NCI-H146 (cell line): ENCODE measurements around the gene NSUN6.
"Not testable (repeated sequence)": the region's sequence is repeated elsewhere in the genome, so short reads cannot be mapped to it uniquely, and the experiment has no call there.

Source experiments
- DNase-seq: peaks from one replicate; lab custom pipeline; 2025; lab: John Stamatoyannopoulos, UW

The NSUN6 gene

DNA sequence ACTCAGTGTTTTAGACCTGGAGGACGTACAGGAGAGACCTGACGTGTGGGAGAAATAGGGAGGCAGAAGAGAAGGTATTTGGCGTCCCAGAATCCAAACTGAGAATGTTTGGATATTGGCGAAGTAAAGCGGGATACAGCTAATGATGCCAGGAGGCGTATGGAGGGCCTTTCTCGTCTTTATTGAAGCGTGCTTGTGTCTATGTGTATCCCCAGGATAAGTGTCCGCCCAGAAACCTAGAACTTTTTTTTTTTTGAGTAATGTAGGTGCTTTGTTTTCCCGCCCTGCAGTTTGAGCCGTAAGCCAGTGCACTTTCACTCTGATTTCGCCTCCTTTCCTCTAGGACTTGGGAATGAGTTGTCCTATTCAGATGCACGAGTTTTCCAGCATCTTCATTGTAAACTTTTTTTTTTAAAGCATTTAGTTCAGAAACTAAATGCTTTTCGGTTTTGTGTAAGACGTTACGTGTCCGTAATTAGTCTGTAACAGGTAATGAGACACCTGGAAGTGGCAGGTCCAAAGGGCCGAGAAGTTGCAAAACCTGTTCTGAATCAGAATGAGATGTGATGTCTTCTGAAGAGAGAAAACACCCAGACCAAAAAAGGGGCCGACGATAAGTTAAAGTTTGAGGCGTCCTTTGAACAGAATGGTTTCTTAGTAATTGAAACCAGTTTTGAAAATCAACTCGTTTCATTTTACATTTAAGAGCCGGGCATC, 8.6 kb upstream of the NSUN6 start:
- DNase-seq, result peak; percentile 77

DNA sequence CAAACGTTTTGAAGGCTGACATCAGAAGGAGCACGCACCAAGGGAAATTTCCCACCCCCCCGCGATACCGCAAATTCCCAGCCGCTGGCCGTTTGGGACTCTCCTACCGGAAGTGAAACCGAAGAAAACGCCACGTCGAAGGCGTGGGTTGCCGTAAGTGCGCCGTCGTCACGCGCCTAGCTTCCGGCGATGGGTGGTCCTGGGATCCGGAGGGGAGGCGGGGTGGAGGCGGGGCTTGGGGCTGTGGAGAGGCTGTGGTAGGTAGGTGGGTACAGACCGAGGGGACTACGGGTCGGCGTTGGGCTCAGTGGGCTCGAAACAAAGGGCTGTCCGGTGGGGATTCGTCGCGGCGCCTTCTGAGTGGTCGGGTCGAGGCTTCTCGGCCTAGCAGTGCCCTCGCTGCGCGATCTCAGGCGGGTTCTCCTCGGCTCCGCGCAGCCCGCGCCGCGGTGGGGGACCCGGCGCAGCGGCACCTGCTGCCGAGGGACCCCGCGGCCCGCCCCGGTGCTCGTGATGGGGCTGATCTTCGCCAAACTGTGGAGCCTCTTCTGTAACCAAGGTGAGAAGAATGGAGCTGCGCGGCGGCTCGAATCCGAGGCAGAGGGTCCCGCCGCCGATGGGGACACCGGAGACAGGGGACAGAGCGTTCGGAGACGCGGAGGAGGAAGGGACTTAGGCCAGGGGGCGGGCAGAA, 7.9 kb upstream of the NSUN6 start, which contains the start of gene ARL5B:
Gene ARL5B (plus strand): TSS at position 307 of the 694 bp plus-strand sequence. CDS start 207 bp downstream, at position 514.
- DNase-seq, result peak; percentile 100

DNA sequence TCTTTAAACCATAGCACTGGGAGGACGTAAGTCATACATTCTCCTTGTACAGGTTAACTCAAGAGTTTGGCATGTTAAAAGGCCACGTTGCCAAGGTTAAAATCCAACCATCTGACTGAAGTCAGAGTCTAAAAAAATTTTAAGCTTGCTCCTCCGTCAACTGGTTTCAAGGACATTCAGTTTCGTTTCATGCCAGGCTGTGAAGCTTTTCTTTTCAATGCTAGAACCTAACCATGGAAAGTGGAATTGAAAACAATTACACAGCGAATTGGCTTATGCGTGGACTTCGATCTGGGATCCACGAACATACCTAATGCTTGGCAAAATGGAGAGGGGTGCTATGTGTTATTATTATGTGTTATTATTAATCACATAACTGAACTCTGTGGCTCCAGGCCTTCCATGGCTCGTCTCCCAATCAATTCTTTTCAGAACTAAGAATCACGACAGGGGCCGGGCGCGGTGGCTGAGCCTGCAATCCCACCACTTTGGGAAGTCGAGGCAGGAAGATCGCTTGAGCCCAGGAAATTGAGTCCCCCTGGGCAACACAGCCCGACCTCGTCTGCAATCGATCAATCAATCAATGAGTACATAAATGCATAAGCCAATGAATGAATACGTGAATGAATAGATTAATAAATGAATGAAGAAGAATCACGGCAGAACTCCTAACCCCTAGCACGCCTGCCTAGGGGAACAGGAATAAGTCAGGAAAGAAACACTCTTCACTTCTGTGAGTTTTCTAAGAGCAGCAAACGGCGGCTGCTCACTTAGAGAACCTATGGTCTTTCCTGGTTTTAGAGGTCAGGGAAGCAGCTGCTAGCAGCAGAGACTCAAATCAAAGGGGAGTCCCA, 7.1 kb upstream of the NSUN6 start:
- peak; percentile 38 for DNase-seq

DNA sequence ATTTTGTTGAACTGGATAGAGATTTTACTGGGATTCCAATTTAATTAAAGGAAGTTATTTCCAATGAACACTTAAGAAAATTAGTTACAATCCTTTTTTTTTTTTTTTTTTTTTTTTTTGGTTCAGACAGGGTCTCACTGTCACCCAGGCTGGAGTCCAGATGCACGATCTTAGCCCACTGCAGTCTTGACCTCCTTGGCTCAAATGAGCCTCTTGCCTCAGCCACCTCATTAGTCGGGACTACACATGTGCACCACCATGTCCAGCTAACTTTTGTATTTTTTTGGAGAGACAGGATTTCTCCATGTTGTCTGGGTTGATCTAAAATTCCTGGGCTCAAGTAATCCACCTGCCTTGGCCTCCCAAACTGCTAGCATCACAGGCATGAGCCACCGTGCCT, 5.3 kb upstream of the NSUN6 start:
- no peak for DNase-seq

- no peak for DNase-seq
These were observed 1.7 kb upstream of the NSUN6 start for GRCh38 chr10:18653112-18653511.

DNA sequence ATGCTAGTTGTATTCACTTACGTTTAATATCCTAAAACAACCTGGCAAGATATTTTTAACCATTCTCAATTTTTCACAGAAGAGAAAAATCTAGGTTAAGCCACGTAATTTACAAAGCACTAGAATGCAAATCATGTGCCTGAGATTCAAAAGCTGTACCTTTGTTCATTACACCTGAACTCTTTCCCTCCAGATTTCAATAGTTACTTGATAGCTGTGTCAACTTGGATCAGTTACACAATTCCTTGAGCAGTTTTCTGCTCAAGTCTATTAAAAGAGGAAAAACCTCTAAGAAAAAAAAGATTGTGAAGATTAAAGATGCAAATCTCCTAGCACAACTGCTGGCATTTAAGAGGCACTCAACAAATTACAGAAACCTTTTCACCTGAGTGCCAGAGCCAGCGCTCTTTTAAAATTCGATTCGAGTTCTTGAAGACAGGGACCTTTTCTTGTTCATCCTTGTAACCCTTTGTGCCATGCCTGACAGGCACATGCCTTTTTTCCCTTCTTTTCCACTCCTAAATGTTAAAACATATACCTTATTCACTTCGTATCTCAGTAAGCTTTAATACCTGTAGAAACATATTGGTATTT, 886 bp downstream of the NSUN6 start:
- DNase-seq, result peak; percentile 26

DNA sequence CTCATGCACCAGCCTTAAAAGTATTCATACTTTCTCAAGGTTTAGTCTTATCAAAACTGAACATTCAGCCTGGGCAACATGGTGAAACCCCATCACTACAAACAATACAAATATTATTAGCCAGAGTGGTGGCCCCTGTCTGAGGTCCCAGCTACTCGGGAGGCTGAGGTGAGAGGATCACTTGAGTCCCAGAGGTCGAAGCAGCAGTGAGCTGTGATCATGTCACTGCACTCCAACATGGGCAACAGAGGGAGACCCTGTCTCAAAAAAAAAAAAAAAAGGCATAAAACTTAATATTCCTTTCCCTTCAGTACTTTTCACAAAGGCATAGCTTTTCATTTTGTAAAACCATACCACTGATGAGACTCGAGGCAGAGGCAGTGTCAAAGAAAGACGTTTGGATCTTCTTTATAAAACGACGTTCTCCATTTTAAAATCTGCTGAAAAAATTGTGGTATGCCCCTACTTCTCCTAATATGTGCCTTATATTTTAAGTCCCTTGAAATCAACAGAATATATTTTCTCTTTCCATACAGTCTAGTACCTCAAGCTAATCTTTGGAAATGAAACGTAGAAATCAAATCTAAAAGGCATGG, 1.9 kb downstream of the NSUN6 start:
- DNase-seq, result no peak

DNA sequence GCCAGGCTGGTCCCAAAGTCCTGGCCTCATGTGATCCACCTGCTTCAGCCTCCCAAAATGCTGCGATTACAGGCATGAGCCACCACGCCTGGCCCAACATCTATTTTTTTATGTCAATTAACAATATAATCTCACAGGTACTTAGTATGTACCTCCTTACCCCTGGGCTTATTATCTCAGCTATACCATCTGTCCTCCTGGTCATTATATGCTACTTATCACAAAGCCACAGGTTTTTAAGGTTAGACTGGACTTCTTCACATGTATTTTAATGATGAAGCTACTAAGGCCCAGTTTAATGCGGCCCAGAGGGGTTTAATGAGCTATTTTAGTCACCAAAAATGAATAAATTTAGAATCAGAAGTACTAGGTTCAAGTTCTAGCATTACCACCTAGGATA, 3.4 kb downstream of the NSUN6 start:
- DNase-seq, result no peak

DNA sequence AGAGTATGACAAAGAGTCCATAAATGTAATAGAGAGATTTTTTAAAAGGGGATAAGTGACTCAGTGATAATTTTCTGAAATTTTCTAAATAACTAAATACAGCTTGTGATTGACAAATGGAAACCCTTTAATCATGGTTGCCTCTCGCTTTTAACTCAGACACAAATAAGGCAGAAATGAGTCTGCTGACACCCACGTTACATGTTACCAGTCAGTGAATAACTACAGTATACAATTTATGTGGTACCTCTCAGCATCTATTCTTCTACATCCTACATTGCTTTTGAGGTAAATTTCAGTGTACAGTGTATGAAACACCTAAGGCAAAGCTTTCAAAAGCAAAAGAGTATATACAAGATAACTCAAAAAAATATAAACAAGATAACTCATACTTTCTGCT, 4.2 kb downstream of the NSUN6 start:
- DNase-seq, result no peak

- DNase-seq, result not testable (repeated sequence)
These were observed 11.7 kb downstream of the NSUN6 start for GRCh38 chr10:18639719-18640118.

DNA sequence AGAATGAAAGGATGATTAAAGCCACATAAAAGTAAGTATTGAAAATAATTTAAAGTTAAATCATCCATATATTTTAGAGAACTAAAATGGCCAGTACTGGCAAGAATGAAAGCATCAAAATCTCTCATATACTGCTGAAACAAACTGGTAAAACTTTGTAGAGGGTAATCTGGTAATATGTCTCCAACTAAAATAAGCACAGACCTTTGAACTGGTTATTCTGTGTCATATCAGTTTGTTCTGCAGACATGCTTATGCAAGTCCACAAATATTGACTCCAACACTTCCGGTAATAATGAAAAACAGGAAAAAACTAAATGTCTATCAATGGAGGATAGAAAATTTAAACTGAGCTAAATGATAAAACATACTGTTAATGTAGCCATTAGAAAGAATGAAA, 14.0 kb downstream of the NSUN6 start:
- not testable (repeated sequence) for DNase-seq

- no peak for DNase-seq
These were observed 15.4 kb downstream of the NSUN6 start for GRCh38 chr10:18635995-18636394.

DNA sequence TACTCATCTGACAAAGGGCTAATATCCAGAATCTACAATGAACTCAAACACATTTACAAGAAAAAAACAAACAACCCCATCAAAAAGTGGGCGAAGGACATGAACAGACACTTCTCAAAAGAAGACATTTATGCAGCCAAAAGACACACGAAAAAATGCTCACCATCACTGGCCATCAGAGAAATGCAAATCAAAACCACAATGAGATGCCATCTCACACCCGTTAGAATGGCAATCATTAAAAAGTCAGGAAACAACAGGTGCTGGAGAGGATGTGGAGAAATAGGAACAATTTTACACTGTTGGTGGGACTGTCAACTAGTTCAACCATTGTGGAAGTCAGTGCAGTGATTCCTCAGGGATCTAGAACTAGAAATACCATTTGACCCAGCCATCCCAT, 18.9 kb downstream of the NSUN6 start:
- not testable (repeated sequence) for DNase-seq

DNA sequence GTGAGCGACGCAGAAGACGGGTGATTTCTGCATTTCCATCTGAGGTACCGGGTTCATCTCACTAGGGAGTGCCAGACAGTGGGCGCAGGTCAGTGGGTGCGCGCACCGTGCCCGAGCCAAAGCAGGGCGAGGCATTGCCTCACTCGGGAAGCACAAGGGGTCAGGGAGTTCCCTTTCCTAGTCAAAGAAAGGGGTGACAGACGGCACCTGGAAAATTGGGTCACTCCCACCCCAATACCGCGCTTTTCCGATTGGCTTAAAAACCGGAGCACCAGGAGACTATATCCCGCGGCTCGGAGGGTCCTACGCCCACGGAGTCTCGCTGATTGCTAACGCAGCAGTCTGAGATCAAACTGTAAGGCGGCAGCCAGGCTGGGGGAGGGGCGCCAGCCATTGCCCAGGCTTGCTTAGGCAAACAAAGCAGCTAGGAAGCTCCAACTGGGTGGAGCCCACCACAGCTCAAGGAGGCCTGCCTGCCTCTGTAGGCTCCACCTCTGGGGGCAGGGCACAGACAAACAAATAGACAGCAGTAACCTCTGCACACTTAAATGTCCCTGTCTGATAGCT, 23.9 kb downstream of the NSUN6 start:
- peak; percentile 95 for DNase-seq

DNA sequence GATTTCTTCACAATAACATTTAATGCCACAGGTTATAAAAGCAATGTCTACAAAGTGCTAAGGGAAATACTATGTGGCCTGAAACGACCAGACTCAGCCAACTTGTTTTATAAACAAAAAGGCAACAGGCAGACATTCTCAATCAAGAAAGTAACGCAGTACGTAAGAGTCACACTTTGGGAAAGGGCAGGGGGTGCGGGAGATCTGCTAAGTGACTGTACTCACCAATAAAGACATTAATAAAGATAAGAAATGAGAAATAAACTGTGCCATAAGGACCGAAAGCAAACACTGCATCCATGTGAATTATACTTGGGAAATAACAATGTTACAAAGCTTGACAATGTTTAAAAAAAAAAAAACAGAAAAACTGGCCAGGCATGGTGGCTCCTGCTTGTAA, 25.5 kb downstream of the NSUN6 start:
- DNase-seq, result no peak

GRCh38 chr10:18623671-18624070, 27.7 kb downstream of the NSUN6 start:
- not testable (repeated sequence) for DNase-seq

- no peak for DNase-seq
These were observed 30.5 kb downstream of the NSUN6 start for GRCh38 chr10:18620856-18621255.

- no peak for DNase-seq
These were observed 32.4 kb downstream of the NSUN6 start for GRCh38 chr10:18619016-18619415.

DNA sequence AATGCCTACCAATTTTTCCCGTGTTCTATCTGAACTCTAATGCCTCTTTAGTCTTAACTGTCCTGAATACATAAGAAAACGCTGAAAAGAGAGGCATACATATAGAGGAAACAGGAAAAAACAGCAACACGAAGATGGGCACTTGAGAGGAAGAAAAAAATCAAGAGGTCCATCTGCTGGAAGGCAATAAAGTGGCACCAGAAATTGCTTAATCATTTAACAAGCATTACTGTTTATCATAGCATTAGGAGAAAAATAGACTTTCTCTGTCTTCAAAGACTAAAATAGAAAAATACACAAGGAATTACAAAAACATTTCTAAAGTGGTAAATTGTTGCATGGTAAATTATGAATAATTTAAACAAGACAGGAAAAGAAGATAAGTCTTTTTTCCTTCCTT, 35.0 kb downstream of the NSUN6 start:
- no peak for DNase-seq

GRCh38 chr10:18615618-18616017, 35.8 kb downstream of the NSUN6 start:
- no peak for DNase-seq

DNA sequence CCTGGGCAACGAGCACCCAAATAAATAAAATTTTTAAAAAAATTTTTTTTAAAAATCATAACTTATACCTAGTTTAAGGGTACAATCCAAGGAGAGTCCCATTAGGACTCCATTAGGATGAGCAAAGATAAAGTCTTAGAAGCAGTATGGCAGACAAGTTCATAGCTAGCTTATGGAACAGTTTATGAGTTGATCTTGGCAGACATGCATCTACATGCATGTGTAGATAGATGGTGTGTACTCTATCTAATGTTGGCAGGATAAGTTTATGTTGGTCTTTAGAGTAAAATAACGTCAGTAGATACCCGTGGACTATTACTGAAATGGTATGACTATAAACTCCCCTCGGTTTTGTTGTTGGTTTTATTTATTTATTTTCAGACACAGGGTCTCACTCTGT, 40.2 kb downstream of the NSUN6 start:
- no peak for DNase-seq

GRCh38 chr10:18610517-18610916, 40.9 kb downstream of the NSUN6 start:
- peak; percentile 97 for DNase-seq
